Suprapubic skin (tissue), 3 donors: ENCODE results near the gene CRKL.

ENCODE experiments used
- CTCF ChIP-seq, 2 donors: fragments of 200-600 bp in 1 of 2; fragments of 450-650 bp in 1 of 2; sonication (generic) in 1 of 2; IDR thresholded peaks; one replicate each; pipeline ENCODE4 v1.5.1; 2016 to 2019; ENCODE audit warnings: antibody characterized with exemption in 2 of 2, mild to moderate bottlenecking in 1 of 2, moderate library complexity in 1 of 2
- EP300 ChIP-seq: sonication (generic); formaldehyde crosslinking; IDR thresholded peaks from one replicate; pipeline ENCODE4 v1.6.1; 2017; ENCODE audit warnings: antibody characterized with exemption
- POLR2A ChIP-seq, 2 donors: fragments of 450-650 bp; IDR thresholded peaks; one replicate each; pipeline ENCODE4 v1.6.1; 2017; ENCODE audit warnings: antibody characterized with exemption in 2 of 2, mild to moderate bottlenecking in 2 of 2, moderate library complexity in 2 of 2

- TF ChIP-seq CTCF (IDR thresholded peaks at IDR 0.05) (no peak), POLR2A (IDR thresholded peaks at IDR 0.05) (no peak), EP300 (no peak)
Measured at GRCh38 chr22:20912494-20912893, 4.7 kb upstream of the CRKL start.
